ENCODE results near the gene AHCTF1.
"Not testable (repeated sequence)": the region's sequence is repeated elsewhere in the genome, so short reads cannot be mapped to it uniquely, and the experiment has no call there.

Gene AHCTF1

DNA sequence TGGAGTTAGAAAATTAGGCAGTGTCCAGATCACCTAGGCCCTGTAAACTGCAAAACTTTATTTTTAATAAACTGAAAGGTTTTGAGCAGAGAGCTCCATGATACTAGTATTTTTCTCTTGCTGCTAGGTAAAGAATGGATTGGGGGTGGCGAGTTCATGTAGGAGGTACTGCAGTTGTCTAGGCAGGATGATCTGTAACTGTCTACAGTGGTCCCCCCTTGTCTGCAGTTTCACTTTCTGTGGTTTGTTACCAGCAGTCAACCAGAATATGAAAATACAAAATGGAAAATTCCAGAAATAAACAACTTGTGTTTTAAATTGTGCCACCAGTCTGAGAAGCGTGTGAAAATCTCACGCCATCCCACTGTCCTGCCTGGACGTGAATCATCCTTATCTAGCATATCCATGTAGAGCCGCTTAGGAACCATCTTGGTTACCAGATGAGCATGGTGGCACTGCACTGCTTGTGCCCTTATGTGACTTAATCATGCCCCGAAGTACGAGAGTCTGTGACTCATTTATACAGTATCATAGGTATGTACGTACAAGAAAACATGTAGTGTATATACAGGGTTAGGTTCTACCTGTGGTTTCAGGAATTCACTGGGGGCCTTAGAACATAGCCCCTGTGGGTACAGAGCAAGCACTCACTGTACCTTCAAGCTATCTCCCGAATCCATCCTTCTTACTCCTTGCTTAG lies 94.2 kb downstream of the AHCTF1 start:
- no peak for DNase-seq

DNA sequence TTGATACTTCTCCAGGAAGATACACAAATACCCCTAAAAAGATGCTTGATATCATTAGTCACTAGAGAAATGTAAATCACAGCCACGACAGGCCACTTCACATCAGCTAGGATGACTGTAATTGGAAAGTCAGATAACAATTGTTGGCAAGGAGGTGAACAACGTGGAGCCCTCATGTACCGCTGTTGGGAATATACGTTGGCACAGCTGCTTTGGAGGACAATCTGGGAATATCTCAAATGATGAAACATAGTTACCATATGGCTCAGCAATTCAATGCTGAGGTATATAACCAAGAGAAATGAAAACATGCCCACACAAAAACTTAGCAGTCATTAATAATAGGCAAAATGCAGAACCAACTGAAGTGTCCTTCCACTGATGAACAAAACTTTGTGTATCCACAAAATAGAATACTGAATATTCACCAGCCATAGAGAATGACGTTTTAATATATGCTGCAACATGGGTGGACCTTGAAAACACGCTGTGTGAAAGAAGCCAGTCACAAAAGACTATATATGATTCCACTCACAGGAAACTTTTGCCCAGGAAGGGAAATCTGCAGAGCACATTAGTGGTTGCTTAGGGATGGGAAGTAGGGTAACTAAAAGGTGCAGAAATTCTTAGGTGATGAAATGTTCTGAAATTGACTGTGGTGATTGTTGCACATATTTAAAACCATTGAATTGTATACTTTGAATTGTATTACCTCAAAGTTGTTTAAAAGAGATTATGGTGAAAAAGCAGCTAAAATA lies 95.4 kb downstream of the AHCTF1 start:
- DNase-seq = no peak

DNA sequence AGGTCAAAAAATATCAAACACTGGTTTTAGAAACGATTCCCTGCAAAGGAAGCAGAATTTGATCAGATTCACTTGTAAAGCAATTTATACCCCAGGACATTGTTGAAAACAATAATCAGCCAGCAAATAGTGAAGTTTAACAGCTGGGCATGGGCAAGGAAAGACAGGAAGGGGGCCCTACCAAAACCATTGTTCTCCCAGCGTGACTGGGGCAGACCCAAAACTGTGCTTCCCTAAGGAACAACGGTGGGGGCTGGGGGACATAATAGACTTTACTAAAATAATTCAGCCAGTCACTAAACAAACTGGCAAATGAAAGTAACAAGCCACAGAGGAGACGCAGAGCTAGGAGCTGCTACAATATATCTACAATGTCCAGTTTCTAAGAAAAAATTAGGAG lies 100.2 kb downstream of the AHCTF1 start:
- no peak for DNase-seq

DNA sequence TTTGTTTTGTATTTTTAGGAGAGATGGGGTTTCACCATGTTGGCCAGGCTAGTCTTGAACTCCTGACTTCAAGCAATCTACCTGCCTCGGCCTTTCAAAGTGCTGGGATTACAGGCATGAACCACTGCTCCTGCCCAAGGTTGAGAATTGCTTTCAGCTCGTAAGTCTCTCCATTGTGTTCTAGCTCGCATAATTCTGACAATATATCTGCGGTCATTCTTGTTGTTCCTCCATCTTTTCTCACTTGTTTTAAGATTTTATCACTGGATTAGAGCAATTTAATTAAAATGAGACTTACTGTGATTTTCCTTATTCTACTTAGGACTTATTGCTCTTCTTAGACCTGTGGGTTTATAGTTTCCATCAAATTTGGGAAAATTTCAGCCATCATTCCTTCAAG lies 102.9 kb downstream of the AHCTF1 start:
- DNase-seq = no peak

DNA sequence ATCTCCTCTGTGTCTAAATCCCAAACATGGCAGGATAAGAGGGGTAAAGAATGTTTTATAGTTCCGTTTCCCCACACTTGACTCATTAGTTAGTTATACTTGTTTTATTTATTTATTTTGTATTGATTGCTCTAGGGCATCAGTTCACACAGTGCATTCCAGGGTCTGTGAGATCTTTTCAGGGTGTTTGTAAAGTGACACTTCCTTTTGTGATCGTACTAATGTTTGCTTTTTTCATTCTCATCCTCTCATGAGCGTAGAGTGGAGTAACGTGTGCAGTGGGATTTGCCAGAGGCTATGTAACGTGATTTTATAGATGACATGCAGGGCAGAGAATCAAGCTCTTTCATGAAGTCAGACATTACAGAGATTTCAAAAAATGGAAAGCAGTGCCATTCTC lies 104.4 kb downstream of the AHCTF1 start:
- no peak for DNase-seq

DNA sequence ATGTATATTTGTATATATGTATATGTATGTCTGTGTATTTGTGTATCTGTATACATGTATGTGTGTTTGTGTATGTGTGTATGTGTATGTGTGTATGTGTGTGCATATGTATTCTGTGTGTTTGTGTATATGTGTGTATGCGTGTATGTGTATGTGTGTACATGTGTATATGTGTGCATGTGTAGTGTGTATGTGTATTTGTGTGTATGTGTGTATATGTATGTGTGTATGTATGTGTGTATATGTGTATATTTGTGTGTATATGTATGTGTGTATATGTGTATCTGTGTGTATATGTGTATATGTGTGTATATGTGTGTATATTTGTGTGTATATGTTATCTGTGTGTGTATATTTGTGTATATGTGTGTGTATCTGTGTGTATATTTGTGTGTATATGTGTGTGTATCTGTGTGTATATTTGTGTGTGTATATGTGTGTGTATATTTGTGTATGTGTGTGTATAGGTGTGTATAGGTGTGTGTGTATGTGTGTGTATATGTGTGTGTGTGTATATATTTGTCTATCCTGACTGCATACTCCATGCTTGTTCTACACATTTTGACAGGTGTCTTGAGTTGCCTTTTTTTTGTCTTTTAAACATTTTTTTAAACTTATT lies 106.1 kb downstream of the AHCTF1 start:
- no peak for DNase-seq

DNA sequence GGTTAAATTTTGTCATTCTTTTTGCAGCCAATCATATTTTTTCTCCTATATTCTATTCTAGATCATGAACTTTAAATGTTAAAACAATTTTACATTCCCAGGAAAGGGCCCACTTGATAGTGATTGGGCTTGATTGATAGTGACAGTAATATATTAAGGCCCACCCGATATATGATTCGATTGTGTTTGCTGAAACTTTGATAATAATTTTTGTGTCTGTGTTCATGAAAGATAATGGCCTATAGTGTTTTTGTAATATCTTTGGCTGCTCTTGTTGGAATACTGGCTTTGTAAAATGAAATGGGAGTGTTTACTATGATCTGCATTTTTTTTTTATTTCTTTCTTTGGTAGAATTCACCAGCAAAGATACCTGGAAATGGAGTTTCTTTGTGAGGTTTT lies 107.2 kb downstream of the AHCTF1 start:
- DNase-seq = no peak

DNA sequence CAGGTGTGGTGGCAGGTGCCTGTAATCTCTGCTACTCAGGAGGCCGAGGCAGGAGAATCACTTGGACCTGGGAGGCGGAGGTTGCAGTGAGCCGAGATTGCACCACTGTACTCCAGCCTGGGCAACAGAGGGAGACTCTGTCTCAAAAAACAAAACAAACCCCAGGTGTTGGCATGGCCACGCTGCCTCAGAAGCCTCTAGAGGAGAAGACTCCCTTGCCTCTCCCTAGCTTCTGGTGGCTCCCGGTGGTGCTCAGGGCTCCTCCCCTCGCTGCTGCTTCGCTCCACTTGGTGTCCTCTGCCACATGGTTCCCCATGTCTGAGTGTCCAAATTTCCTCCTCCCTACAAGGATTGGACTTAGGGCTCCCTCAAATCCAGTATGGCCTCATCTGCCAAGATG lies 109.6 kb downstream of the AHCTF1 start:
- DNase-seq = not testable (repeated sequence)

DNA sequence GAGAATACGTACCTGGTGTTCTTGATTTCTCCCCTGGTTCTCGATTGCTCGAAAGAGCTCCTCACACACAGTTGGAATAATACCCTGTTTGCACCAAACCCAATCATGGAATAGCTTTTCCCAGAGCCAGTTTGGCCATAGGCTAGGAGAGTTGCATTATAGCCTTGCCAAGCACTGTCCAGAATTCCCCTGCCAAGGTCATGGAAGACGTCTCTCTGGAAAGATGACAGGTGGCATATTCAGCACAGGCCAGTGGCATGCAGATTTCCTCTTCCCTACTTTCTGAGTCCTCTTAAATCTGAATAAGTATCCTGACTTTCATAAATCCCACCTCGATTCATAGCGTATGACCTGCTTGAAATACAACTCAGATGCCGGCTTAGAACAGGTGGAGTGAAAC lies 111.1 kb downstream of the AHCTF1 start:
- no peak for DNase-seq

DNA sequence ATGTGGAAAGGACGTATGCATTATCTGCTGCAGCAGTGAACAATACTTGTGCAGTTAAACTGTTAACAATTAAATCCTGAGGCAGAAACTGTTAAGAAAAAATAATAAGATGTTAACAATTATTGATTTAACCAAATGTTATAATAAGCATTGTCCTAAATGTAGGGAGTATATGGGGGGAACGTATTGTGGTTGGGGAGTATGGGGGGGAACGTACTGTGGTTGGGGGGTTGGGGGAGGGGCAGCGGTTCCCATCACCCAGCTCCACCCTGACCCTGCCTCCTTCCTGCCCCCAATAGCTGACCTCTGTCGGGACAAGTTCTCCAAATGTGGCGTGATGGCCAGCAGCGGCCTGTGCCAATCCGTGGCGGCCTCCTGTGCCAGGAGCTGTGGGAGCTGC lies 114.0 kb downstream of the AHCTF1 start:
- not testable (repeated sequence) for DNase-seq

DNA sequence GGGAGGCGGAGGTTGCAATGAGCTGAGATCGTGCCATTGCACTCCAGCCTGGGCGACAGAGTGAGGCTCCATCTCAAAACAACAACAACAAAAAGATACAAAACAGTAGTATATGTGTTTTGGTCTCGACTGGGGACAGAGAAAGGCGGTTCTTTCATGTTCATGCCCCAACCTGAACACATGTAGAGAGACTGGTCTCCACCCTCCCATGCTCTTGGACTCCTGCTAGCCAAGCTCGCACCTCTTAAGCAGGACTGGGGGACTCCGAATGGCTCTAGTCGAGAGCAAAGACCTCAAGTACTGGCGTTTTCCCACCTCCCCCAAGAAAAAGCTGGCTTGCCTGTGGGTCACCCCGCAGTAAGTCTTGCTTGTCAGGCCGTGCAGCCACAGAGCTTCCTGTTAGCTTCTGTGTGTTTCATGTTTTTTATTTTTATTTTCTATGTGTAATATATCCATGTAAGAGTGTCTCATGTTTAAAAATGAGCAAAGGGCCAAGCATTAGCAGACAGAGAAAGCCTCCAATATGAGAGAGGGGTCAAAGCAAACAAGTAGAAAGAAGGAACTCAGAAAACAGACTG lies 116.0 kb downstream of the AHCTF1 start:
- no peak for DNase-seq

DNA sequence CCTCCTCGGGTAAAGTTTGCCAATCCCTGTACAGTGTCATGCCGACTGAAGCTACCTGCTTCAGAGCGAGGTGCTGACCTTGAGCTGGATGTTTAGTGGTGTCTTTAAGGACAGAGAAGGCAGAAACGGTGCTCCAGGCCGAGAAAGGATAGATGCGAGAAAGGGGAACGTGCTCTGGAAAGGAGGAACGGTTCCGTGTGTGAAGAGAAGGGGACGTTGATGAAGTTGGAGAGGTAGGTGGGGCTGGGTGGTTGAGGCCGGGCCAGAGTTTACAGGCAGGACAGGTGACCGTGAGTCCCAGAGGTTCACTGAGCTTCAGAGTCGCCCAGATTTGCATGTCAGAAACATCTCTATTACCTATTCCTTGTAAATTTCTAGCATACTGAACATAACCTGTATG lies 116.9 kb downstream of the AHCTF1 start:
- no peak for DNase-seq

DNA sequence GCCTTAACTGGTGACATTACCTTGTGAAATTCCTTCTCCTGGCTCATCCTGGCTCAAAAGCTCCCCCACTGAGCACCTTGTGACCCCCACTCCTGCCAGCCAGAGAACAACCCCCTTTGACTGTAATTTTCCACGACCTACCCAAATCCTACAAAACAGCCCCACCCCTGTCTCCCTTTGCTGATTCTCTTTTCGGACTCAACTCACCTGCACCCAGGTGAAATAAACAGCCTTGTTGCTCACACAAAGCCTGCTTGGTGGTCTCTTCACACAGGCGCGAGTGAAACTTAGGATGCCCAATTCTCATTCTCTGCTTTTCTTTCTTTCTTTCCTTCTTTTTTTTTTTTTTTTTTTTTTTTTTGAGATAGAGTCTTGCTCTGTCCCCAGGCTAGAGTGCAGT lies 118.4 kb downstream of the AHCTF1 start:
- not testable (repeated sequence) for DNase-seq

DNA sequence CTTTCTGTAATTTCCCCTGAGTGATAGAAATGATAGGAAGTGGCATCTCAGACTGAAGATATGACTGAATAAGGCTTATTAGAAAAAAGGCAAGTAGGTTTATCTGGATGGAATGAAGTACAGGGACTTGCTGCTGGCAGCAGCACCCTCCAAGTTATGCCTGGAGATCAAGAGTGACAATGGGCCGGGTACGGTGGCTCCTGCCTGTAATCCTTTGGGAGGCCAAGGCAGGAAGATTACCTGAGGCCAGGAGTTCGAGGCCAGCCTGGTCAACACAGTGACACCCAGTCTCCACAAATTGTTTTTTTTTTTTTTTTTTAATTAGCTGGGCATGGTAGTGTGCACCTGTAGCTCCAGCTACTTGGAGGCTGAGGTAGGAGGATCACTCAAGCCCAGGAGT lies 119.8 kb downstream of the AHCTF1 start:
- no peak for DNase-seq

DNA sequence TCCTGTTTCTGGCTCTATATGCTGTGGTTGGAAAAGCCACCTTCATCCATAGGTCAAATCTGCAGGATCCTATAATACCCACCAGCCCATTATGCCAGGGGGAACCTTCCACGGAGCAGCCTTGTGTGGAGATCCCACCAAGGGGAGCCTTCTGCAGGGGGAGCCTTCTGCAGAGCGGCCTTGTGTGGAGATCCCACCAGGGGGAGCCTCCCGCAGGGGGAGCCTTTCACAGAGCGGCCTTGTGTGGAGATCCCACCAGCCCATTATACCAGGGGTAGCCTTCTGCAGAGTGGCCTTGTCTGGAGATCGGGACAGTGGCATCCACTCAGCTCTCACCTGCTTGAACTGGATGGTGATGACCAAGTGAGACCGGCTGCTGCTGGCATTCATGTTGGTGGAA lies 122.3 kb downstream of the AHCTF1 start:
- no peak for DNase-seq

DNA sequence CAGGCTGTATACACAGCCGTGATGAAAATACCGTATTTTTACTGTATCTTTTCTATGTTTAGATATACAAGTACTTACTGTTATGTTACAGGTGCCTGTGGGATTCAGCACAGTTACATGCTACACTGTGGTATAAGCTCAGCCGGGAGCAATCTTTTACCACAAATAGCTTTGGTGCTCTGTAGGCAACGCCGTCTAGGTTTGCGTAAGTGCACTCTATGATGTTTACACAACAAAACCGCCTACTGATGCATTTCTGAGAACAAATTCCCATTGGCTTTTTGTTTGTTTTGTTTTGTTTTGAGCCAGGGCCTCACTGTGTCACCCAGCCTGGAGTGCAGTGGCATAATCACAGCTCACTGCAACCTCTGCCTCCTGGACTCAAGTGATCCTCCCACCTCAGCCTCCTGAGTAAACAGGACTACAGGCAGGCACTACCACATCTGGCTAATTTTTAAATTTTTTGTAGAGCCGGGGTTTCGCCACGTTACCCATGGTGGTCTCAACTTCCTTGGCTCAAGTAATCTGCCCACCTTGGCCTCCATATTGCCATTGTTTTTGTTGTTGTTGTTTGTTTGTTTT lies 126.5 kb downstream of the AHCTF1 start:
- no peak for DNase-seq

DNA sequence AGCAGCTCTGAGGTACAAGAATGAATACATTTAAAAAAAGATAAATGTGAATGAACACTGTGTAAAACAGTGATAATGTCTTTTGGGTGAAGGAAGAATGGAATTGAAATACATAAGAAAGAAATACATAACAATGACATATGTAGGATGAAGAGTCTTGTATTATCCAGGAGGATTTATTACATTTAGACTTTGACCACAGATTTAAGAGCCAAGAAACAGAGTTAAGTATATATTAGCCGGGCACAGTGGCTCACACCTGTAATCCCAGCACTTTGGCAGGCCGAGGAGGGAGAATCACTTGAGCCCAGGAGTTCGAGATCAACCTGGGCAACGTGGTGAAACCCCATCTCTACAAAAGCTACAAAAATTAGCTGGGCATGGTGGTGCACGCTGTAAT lies 127.9 kb downstream of the AHCTF1 start:
- DNase-seq = no peak

DNA sequence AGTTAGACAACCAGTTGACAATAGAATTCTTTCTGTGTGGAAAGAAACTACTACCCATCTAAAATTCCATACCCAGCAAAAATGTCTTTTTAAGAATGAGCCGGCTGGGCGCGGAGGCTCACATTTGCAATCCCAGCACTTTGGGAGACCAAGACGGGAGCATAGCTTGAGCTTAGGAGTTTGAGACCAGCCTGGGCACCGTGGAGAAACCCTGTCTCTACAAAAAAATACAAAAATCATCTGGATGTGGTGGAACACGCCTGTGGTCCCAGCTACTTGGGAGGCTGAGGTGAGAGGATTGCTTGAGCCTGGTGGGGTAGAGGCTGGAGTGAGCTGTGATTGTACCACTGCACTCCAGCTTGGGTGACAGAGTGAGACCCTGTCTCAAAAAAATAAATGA lies 128.4 kb downstream of the AHCTF1 start:
- no peak for DNase-seq

DNA sequence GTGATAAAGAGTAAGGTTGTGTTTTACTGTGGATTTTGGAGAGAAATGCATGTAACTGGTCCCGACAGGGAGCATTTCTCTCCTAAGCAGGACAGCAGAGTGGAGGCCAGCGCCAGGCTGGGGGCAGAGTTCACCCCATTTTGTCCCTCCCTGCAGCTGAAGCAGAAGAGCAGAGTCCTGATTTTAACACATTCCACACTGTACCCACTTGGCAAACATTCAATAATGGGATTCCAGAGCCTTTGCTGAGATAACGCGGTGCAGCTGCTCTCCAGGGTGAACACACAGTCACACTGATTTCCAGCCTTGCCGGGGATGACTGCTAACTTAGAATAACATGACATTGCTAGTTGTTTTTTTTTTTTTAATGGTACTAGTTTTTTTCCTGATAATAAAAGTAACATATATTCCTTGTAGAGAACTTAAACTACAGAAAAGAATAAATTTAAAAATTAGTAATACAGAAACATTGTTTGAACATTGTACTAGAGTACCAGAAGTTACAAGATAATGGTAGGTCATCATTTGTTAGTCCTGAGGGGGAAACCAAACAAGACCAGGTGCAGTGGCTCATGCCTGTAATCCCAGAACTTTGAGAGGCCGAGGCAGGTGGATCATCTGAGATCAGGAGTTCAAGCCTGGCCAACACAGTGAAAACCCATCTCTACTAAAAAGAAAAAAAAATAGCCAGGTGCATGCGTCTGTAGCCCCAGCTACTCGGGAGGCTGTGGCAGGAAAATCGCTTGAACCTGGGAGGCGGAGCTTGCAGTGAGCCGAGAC lies 130.3 kb downstream of the AHCTF1 start:
- DNase-seq = no peak

DNA sequence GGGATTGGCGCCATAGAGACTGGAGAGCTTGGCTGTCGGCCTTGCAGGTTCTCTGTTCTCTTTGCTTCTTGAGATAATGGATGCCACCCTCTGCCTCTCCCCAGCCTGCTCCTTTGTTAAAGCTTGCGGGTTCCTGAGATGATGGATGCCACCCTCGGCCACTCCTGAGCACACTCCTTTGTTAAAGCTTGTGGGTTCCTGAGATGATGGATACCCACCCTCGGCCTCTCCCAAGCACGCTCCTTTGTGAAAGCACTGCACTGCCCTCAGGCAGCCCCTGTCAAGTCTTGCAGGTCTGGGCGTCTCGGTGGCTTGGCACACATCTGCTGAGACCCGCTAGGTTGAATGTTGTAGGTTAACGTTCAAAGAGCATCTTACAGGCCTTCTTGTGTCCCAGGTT lies 131.0 kb downstream of the AHCTF1 start:
- no peak for DNase-seq

DNA sequence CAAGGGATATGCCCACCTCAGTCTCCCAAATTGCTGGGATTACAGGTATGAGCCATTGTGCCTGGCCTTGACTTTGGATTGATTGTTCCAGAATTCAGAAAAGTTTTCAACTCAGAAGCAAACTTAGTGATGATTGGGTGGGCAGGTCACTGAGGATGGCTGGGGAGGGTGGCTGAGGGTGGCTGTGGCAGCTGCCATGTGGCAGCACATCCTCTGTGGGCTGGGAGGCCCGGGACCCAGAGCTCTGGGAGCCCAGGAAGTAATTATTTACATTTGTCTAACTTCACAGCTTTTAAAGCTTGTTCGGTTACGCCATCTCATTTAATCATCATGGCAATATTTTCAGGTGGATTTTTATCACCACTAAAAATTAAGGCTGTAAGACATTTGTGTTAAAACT lies 131.4 kb downstream of the AHCTF1 start:
- DNase-seq = no peak

DNA sequence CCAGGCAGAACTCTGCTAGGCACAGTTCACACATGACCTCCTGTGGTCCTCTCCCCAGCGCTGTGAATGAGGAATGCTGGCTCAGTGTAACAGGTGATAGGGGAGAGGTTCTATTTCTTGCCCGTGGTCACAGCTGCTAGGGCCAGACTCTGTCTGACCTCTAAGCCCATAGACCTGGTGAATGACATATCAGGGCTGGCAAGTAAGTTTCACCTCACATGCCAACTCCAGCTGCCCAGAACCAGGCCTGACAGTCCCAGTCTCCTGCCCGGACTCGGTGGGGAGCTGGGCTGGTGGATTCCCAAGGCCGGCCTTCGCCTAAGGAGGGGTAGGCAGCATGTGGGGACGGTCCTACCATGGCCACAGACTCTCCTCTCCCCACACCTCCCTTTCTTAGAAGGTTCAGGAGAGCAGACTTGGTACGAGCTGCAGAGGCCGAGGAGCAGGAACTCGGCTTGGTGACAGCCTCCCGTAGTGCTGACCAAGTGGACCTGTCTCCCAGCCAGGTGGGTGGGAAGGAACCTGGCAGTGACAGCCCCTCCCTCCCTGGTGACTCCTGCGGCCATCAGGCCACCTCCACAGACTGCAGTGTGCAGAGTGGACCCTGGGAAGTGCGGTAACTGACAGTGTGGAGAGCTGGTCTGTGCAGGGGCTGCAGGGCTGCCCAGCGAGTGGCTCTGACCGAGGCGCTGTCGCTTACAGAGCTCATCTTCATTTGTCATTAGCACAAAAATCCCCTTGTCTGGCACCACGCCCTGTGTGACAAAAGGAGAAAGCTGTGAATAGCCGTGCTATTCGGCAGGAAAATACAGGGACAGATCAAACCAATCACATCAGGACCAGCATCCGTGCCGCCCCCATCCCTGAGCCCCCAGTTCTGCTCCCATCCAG lies 132.9 kb downstream of the AHCTF1 start:
- DNase-seq = no peak
